Fibroblast of skin of scalp (primary cell): Measurements from ENCODE around the gene ZNF341.

Experiments
- DNase-seq: peaks from one replicate; pipeline ENCODE4 v3.0.0-alpha.2; 2013

Gene ZNF341

GRCh38 chr20:33702861-33703260 is 28.9 kb upstream of the ZNF341 start:
- no peak for DNase-seq

GRCh38 chr20:33703498-33704137 is 28.2 kb upstream of the ZNF341 start:
- no peak for DNase-seq

GRCh38 chr20:33704197-33704924 is 27.4 kb upstream of the ZNF341 start:
- no peak for DNase-seq

- no peak for DNase-seq
Measured at GRCh38 chr20:33707668-33708067, 24.1 kb upstream of the ZNF341 start.

GRCh38 chr20:33709398-33709797 is 22.4 kb upstream of the ZNF341 start:
- DNase-seq, result no peak

GRCh38 chr20:33709905-33710541 is 21.8 kb upstream of the ZNF341 start:
- no peak for DNase-seq

GRCh38 chr20:33710681-33711445 is 20.9 kb upstream of the ZNF341 start:
- DNase-seq, result no peak

GRCh38 chr20:33711446-33711738 is 20.4 kb upstream of the ZNF341 start:
- DNase-seq, result no peak

GRCh38 chr20:33713865-33714367 is 17.9 kb upstream of the ZNF341 start:
- no peak for DNase-seq

- no peak for DNase-seq
Measured at GRCh38 chr20:33716498-33716897, 15.3 kb upstream of the ZNF341 start.

GRCh38 chr20:33719277-33719988 is 12.4 kb upstream of the ZNF341 start:
- no peak for DNase-seq

GRCh38 chr20:33719989-33720709 is 11.6 kb upstream of the ZNF341 start, which contains the start of gene PXMP4:
Gene PXMP4, minus strand, starts transcription at chr20:33720310. Its CDS starts 103 bp downstream, at chr20:33720207.
- DNase-seq, result peak; percentile 99

GRCh38 chr20:33721391-33722140 is 10.2 kb upstream of the ZNF341 start:
- no peak for DNase-seq

GRCh38 chr20:33724439-33725094 is 7.2 kb upstream of the ZNF341 start:
- DNase-seq, result no peak

- no peak for DNase-seq
Measured at GRCh38 chr20:33725607-33726264, 6.1 kb upstream of the ZNF341 start.

GRCh38 chr20:33727115-33727479 is 4.7 kb upstream of the ZNF341 start:
- no peak for DNase-seq

- DNase-seq, result no peak
Measured at GRCh38 chr20:33727806-33728205, 4.0 kb upstream of the ZNF341 start.

GRCh38 chr20:33728463-33728862 is 3.3 kb upstream of the ZNF341 start:
- no peak for DNase-seq

- no peak for DNase-seq
Measured at GRCh38 chr20:33729101-33729500, 2.7 kb upstream of the ZNF341 start.
